Colonic mucosa (tissue), 4 donors: ENCODE results near the gene MPPE1. TPM values are rescaled to one million over a fixed set of nuclear protein-coding genes. Genes with fewer than 3 reads are reported as not detected.

Experiments used
- DNase-seq: peaks from one replicate; pipeline ENCODE4 v3.0.0-alpha.2; 2020
- H3K27ac ChIP-seq: fragments of 200-600 bp; one replicate; pipeline ENCODE4 v1.8.0; 2021
- H3K27me3 ChIP-seq: fragments of 200-600 bp; one replicate; pipeline ENCODE4 v1.8.0; 2021
- H3K36me3 ChIP-seq: fragments of 200-600 bp; one replicate; pipeline ENCODE4 v1.8.0; 2021
- H3K4me1 ChIP-seq: fragments of 200-600 bp; one replicate; pipeline ENCODE4 v1.8.0; 2021; ENCODE audit warnings: mild to moderate bottlenecking
- H3K4me3 ChIP-seq: fragments of 200-600 bp; one replicate; pipeline ENCODE4 v1.8.0; 2021
- H3K9ac ChIP-seq, 2 donors: one replicate each; pipeline ENCODE4 v1.7.0; 2013; ENCODE audit warnings: control low read depth in 2 of 2, low read depth in 2 of 2, low read length in 2 of 2
- H3K9me3 ChIP-seq: fragments of 200-600 bp; one replicate; pipeline ENCODE4 v1.8.0; 2021
- intact Hi-C: fragments of 100-400 bp; cut with DNase I; formaldehyde crosslinking; loops from one replicate; pipeline ENCODE4 v1.14.1; 2022
- total RNA-seq, 2 donors: library from RNA; stranded (reverse); fragmentation: NEBNext Ultra II Directional in 1 of 2; extraction: Animal tissue kit (Norgen Biotek cat#: 25700) in 1 of 2; gene quantifications; one replicate each; pipeline ENCODE4 v1.2.1, GENCODE V29; 2021
- TF ChIP-seq, protein P1 (sequence below): fragments of 200-600 bp; IDR thresholded peaks from one replicate; pipeline ENCODE4 v1.8.0; 2022; ENCODE audit warnings: antibody characterized with exemption, mild to moderate bottlenecking
- donor health status: healthy.
- donor health status: DM: no; HTN: no; CAD: no.
- donor health status: DM: no; HTN: no; CAD: no.

Gene MPPE1
- total RNA-seq, 2 donors from 2014 or later: 36.8 to 47.9 TPM

DNA sequence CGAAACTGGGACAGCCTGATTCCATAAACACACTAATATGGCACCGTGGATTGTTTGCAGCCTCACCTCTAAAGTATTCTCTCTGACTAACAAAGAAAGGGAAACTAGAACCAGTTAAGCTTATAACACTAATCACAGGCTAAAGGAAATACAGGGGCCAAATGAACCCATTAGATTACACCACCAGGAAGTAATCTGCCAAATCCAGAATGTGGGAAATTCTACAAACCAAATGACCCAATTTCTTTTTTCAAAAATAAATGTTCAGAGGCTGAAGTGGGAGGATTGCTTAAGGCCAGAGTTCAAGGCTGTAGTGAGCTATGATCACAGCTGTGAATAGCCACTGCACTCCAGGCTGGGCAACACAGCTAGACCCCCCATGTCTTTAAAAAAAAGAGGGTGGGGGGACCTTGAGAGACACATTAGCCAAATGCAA is 1.5 kb upstream of the MPPE1 start:
- TF ChIP-seq, protein P1, sequence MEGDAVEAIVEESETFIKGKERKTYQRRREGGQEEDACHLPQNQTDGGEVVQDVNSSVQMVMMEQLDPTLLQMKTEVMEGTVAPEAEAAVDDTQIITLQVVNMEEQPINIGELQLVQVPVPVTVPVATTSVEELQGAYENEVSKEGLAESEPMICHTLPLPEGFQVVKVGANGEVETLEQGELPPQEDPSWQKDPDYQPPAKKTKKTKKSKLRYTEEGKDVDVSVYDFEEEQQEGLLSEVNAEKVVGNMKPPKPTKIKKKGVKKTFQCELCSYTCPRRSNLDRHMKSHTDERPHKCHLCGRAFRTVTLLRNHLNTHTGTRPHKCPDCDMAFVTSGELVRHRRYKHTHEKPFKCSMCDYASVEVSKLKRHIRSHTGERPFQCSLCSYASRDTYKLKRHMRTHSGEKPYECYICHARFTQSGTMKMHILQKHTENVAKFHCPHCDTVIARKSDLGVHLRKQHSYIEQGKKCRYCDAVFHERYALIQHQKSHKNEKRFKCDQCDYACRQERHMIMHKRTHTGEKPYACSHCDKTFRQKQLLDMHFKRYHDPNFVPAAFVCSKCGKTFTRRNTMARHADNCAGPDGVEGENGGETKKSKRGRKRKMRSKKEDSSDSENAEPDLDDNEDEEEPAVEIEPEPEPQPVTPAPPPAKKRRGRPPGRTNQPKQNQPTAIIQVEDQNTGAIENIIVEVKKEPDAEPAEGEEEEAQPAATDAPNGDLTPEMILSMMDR: no peak
- intact Hi-C loops: loop anchor here (10.0 kb wide), 1 partner anchor 55 kb away; the partner anchor contains the start of gene CHMP1B
- DNase-seq: peak; percentile 21

DNA sequence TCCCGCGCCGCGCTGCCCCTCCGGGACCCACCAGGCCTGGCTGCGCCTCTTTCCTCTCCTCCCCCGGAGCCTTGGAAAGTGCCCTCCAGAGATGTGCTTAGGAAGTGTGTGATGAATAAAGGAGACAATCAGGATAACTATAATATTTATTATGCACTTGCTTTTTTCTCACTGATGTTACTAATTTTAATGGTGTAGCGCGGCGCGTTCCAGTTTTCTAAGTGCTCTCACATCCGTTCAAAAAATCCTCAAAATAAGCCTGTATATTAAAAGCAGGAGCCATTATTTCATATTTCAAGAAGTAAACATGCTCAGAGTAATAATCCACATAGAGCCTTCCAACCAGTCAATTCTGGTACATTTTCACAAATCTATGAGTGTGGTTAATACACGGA is 941 bp upstream of the MPPE1 start:
- Histone ChIP-seq H3K27me3 (no peaks in the 10 kb centered on the region), H3K9ac (peak overlapping the region; percentile 91 to 98), H3K4me1 (no peaks in the 10 kb centered on the region), H3K36me3 (no peaks in the 10 kb centered on the region), H3K9me3 (no peaks in the 10 kb centered on the region), H3K27ac (peak overlapping the region; percentile 100), H3K4me3 (peak overlapping the region; percentile 69)
- intact Hi-C loops: loop anchor here (10.0 kb wide), 1 partner anchor 54 kb away; the partner anchor contains the start of gene CHMP1B
- DNase-seq: no peak
- TF ChIP-seq, protein P1: no peak

More for the DNA sequence above, 1.5 kb upstream of the MPPE1 start:
- H3K4me1 ChIP-seq: no peaks in the 10 kb centered on the region
- H3K9me3 ChIP-seq: no peaks in the 10 kb centered on the region
- peak overlapping the region; percentile 100 for H3K27ac ChIP-seq
- H3K9ac ChIP-seq: peak overlapping the region; percentile 91 to 98
- no peaks in the 10 kb centered on the region for H3K27me3 ChIP-seq
- H3K36me3 ChIP-seq: no peaks in the 10 kb centered on the region
- no peak overlapping the region for H3K4me3 ChIP-seq

DNA sequence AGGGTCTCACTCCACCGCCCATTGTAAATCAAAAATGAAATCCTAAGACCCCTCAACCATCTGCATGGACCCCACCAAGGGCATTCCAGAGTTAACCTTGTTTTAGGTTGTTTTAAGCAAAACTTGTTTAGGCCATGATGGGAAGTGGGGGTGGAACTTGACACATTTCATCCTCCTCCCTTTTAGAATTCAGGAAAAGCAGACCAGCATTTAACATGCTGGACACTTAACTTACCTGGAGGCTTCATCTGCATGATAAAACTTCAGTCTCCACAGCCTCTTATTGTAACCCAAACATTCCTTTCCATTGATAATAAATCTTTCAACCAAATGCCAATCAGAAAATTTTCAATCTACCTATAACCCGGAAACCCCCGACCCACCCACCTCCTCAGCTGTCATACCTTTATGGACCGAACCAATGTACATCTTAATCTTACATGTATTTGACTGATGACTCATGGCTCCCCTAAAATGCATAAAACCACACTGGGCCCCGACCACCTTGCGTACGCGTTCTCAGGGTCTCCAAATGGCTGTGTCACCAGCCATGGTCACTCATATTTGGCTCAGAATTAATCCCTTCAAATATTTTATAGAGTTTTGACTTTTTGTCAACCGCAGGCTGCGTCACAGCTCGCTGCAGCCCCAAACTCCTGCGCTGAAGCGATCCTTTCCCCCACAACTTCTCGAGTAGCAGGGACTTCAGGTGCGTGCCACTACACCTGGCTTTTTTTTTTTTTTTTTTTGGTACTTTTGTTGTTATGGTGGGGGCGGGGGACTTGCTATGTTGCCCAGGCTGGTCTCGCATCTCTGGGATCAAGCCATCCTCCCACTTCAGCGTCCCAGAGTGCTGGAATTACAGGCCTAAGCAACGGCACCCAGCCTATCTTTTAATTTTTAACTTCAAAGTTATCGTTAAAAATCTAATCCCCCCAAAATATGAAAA is 917 bp downstream of the MPPE1 start:
- no peaks in the 10 kb centered on the region for H3K9me3 ChIP-seq
- H3K27ac ChIP-seq: peak overlapping the region; percentile 100
- no peaks in the 10 kb centered on the region for H3K27me3 ChIP-seq
- TF ChIP-seq, protein P1: no peak
- DNase-seq: peak; percentile 22
- H3K36me3 ChIP-seq: no peaks in the 10 kb centered on the region
- H3K9ac ChIP-seq: peak overlapping the region; percentile 84 to 91
- peak overlapping the region; percentile 69 for H3K4me3 ChIP-seq
- H3K4me1 ChIP-seq: no peaks in the 10 kb centered on the region
- intact Hi-C loops: loop anchor here (10.0 kb wide), 1 partner anchor 52 kb away; the partner anchor contains the start of gene CHMP1B

DNA sequence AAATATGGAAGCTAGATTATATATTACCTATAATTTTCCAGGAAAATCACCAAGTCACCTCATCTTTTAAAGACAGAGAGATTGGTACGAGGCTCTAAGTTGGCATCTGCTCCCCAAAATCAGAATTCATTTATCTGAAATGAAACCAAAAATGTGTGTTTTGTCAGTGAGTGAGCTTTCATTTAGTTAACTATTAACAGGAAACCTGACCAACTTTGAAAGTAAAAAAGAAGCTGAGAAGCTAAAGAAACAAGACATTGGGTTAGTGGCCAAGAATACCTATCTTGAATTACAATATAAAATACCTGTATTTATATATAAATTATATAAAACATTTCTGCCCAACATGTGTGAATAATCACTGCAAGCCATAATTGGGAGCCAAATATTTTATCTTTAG is 1.9 kb downstream of the MPPE1 start:
- Histone ChIP-seq H3K36me3 (no peaks in the 10 kb centered on the region), H3K9me3 (no peaks in the 10 kb centered on the region), H3K27ac (no peak overlapping the region), H3K9ac (no peak overlapping the region), H3K4me3 (no peak overlapping the region), H3K4me1 (no peaks in the 10 kb centered on the region), H3K27me3 (no peaks in the 10 kb centered on the region)
- intact Hi-C loops: loop anchor here (10.0 kb wide), 1 partner anchor 51 kb away; the partner anchor contains the start of gene CHMP1B
- TF ChIP-seq, protein P1: no peak
- no peak for DNase-seq

DNA sequence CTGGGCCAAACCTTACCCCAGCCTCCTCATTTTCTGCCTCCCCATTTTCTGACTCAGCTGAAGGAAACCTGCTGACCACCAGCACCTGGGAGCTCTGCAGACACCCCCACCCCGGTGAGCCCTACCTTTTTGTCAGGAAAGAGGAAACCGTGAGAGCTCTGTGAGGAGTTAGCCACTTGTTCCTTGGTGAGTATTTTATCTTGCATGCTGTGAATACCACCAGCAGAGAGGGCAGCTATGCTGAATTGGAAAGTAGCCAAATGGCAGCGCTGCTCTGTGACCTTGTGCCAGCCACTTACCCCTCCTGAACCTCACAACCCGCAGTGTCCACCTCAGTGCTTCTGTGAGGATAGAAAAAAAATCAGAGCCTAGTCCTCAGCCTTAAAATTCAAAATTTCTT is 2.5 kb downstream of the MPPE1 start:
- TF ChIP-seq, protein P1: no peak
- H3K27ac ChIP-seq: no peak overlapping the region
- no peaks in the 10 kb centered on the region for H3K9me3 ChIP-seq
- H3K36me3 ChIP-seq: no peaks in the 10 kb centered on the region
- DNase-seq: no peak
- intact Hi-C loops: loop anchor here (10.0 kb wide), 1 partner anchor 51 kb away; the partner anchor contains the start of gene CHMP1B
- H3K4me3 ChIP-seq: no peak overlapping the region
- H3K9ac ChIP-seq: no peak overlapping the region
- no peaks in the 10 kb centered on the region for H3K4me1 ChIP-seq
- no peaks in the 10 kb centered on the region for H3K27me3 ChIP-seq
